A673 (cell line): ENCODE results near the gene CDC42EP1. TPM values are rescaled to one million over a fixed set of nuclear protein-coding genes. Genes with fewer than 3 reads are reported as not detected.

Experiments used
- BruUV-seq: library from RNA; stranded (reverse); fragments of 400-500 nt; replicated peaks from 2 replicates; lab custom pipeline; 2021; lab: Mats Ljungman, UMichigan
- CTCF ChIA-PET: fragments of 300-600 bp; sonication (Branson Sonifier 250); formaldehyde crosslinking; loops from one replicate; lab custom pipeline; 2022; ENCODE audit warnings: antibody characterized with exemption; lab: Charles Lee
- POLR2A ChIA-PET: fragments of 300-600 bp; sonication (Branson Sonifier 250); formaldehyde crosslinking; loops from one replicate; lab custom pipeline; 2022; ENCODE audit warnings: antibody characterized with exemption; ENCODE audit not compliant: low non-redundant PET; lab: Charles Lee
- DNase-seq: peaks from one replicate; pipeline ENCODE4 v3.0.0-alpha.2; 2015; ENCODE audit warnings: low spot score
- H3K27ac ChIP-seq: fragments of 200-600 bp; sonication (generic); 2 replicates; pipeline ENCODE4 v1.5.1; 2016; ENCODE audit warnings: mixed run types, low read depth, mild to moderate bottlenecking, mixed read lengths, antibody characterized with exemption, low read length; ENCODE audit not compliant: poor library complexity, severe bottlenecking
- H3K27me3 ChIP-seq: fragments of 200-600 bp; sonication (generic); replicated peaks from 2 replicates; pipeline ENCODE4 v1.6.1; 2017; ENCODE audit warnings: mixed run types, low read depth, mild to moderate bottlenecking, mixed read lengths, antibody characterized with exemption, low read length; ENCODE audit not compliant: insufficient read depth, poor library complexity
- H3K36me3 ChIP-seq: fragments of 200-600 bp; sonication (generic); 2 replicates; pipeline ENCODE4 v1.6.1; 2016; ENCODE audit warnings: mixed run types, mild to moderate bottlenecking, mixed read lengths, antibody characterized with exemption, low read length; ENCODE audit not compliant: insufficient read depth, poor library complexity, severe bottlenecking
- H3K4me1 ChIP-seq: fragments of 200-600 bp; sonication (generic); 2 replicates; pipeline ENCODE4 v1.6.1; 2017; ENCODE audit warnings: mixed run types, mild to moderate bottlenecking, mixed read lengths, antibody characterized with exemption, low read length; ENCODE audit not compliant: insufficient read depth, poor library complexity, severe bottlenecking
- H3K4me3 ChIP-seq: fragments of 200-600 bp; sonication (generic); 2 replicates; pipeline ENCODE4 v1.5.1; 2016; ENCODE audit warnings: low read depth, mixed run types, mild to moderate bottlenecking, mixed read lengths, low read length; ENCODE audit not compliant: poor library complexity, severe bottlenecking
- H3K9me3 ChIP-seq: fragments of 200-600 bp; sonication (generic); 2 replicates; pipeline ENCODE4 v1.6.1; 2016; ENCODE audit warnings: mixed run types, low read depth, mild to moderate bottlenecking, mixed read lengths, antibody characterized with exemption, low read length; ENCODE audit not compliant: poor library complexity, severe bottlenecking
- EZH2 ChIP-seq: fragments of 200-600 bp; sonication (generic); IDR thresholded peaks from 2 replicates; pipeline ENCODE4 v1.6.1; 2017; ENCODE audit warnings: borderline replicate concordance, low read depth, mild to moderate bottlenecking, mixed read lengths, antibody characterized with exemption, low read length; ENCODE audit not compliant: poor library complexity, severe bottlenecking
- intact Hi-C: fragments of 100-400 bp; cut with micrococcal nuclease; formaldehyde crosslinking; loops from one replicate; pipeline ENCODE4 v1.10.0; 2022; ENCODE audit not compliant: unreplicated experiment
- total RNA-seq: library from RNA; stranded (reverse); gene quantifications from 2 replicates; pipeline ENCODE4 v1.2.3, GENCODE V29; 2021
- TF ChIP-seq, protein P1 (sequence below): fragments of 300-800, 200-600 bp; sonication (generic); conservative IDR thresholded peaks from 2 replicates; pipeline ENCODE4 v1.5.1; 2017; ENCODE audit warnings: low read depth, mild to moderate bottlenecking, antibody characterized with exemption, low read length, moderate library complexity, mixed read lengths

The CDC42EP1 gene
- total RNA-seq, 1 experiment from 2014 or later: 1.1 TPM

DNA sequence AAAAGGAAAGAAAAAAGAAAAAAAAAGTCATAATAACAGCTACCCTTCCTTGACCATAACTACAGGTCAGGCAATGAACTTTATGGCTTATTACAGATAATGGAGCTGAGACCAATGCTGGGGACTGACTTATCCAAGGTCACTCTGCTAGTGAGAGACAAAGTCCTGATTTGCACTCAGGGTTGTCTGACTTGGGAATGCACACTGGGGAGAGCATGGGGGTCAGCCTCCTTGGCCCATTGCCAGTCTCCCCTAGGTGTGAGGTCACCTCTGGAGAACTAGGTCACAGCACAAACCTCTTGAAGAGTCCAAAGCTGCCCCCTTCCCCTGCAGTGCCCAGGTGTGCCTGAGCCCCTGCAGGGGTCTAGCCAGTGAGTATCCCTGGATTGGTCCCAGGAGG is 5.3 kb upstream of the CDC42EP1 start:
- H3K9me3 ChIP-seq: no peaks in the 10 kb centered on the region
- no peak overlapping the region for H3K4me3 ChIP-seq
- TF ChIP-seq, protein P1, sequence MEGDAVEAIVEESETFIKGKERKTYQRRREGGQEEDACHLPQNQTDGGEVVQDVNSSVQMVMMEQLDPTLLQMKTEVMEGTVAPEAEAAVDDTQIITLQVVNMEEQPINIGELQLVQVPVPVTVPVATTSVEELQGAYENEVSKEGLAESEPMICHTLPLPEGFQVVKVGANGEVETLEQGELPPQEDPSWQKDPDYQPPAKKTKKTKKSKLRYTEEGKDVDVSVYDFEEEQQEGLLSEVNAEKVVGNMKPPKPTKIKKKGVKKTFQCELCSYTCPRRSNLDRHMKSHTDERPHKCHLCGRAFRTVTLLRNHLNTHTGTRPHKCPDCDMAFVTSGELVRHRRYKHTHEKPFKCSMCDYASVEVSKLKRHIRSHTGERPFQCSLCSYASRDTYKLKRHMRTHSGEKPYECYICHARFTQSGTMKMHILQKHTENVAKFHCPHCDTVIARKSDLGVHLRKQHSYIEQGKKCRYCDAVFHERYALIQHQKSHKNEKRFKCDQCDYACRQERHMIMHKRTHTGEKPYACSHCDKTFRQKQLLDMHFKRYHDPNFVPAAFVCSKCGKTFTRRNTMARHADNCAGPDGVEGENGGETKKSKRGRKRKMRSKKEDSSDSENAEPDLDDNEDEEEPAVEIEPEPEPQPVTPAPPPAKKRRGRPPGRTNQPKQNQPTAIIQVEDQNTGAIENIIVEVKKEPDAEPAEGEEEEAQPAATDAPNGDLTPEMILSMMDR: no peak
- ChIA-PET CTCF (interaction anchor here (0.7 kb wide), 1 partner anchor 13 kb away, joined by 5 read pairs; no protein-coding TSS in a partner anchor), POLR2A (no interaction called here)
- intact Hi-C loops: no loop called here
- H3K27me3 ChIP-seq: no peaks in the 10 kb centered on the region
- BruUV-seq: no TSS peak
- no peak for DNase-seq
- H3K36me3 ChIP-seq: no peaks in the 10 kb centered on the region
- no peaks in the 10 kb centered on the region for H3K4me1 ChIP-seq
- H3K27ac ChIP-seq: no peak overlapping the region

DNA sequence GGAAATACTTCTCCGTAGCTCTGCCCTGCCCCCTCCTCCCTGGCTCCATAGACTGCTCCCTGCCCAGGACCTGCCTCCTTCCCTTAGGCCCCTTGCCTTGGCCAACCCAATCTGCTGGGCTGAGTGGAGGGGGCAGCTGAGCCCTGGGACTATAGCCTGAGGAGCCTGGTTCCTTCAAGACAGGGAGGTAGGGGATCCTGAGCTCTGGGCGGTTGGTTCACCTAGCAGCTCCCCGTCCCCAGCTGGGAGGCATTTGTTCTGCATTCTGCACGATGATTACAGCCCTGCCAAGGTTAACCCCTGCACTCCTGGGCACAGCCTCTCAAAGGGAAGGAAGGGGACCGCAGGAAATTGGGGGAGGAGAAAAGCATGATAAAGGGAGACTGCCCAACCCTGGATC is 3.6 kb upstream of the CDC42EP1 start:
- DNase-seq: no peak
- H3K4me1 ChIP-seq: peaks cover 10% of the 10 kb centered on the region
- no peak overlapping the region for H3K27ac ChIP-seq
- intact Hi-C loops: no loop called here
- POLR2A ChIA-PET: no interaction called here
- no peaks in the 10 kb centered on the region for H3K9me3 ChIP-seq
- no peak overlapping the region for H3K4me3 ChIP-seq
- no TSS peak for BruUV-seq
- CTCF ChIA-PET: no interaction called here
- TF ChIP-seq, protein P1: no peak
- TF ChIP-seq EZH2: no peak
- no peaks in the 10 kb centered on the region for H3K36me3 ChIP-seq
- peaks cover 13% of the 10 kb centered on the region for H3K27me3 ChIP-seq

DNA sequence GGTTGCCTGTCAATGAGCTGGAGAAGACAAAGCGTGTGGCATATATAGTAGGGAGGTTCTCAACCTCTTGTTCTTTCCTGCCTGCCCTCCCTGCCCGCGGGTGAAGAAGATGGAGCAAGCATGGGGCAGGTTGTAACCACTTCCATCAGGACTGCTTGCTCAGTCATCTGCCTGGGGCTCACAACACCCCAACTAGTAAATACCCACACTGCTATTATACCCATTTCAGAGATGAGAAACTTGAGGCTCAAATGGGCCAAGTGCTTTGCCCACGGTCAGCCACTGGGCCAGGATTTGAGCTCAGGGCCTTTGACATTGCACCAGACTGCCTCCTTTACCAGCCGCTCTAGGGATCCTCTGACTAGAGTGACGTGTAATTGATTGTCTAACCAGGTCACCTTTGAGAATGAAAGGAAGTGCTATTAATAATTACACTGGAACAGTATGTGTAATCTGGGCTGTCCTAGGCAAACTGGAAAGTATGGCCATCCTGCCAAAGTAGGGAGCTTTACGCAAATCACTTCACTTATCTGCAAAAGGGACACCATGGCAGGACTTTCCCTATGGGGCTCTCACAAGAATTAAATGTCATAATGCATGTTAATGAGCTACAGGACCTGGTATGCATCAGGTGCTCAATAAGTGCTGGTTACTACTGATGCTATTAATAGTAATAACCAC is 2.8 kb upstream of the CDC42EP1 start:
- intact Hi-C loops: no loop called here
- POLR2A ChIA-PET: no interaction called here
- H3K27ac ChIP-seq: no peak overlapping the region
- peaks cover 10% of the 10 kb centered on the region for H3K4me1 ChIP-seq
- H3K36me3 ChIP-seq: no peaks in the 10 kb centered on the region
- CTCF ChIA-PET: no interaction called here
- H3K9me3 ChIP-seq: no peaks in the 10 kb centered on the region
- no peak for DNase-seq
- BruUV-seq: no TSS peak
- no peak overlapping the region for H3K4me3 ChIP-seq
- peaks cover 13% of the 10 kb centered on the region for H3K27me3 ChIP-seq
- TF ChIP-seq, protein P1: no peak
- TF ChIP-seq EZH2: no peak
